ENCODE measurements around the gene FBXW5. TPM values are rescaled to one million over a fixed set of nuclear protein-coding genes. Genes with fewer than 3 reads are reported as not detected.

FBXW5 gene
- total and polyA plus RNA-seq, 2 experiments from 2014 or later: 27.0 to 111 TPM

GRCh38 chr9:136969774-136970173 lies 25.2 kb upstream of the FBXW5 start:
- no peaks in the 10 kb centered on the region for H3F3A ChIP-seq (replicated peaks; ENCODE audit: low read depth)
- DNase-seq (ENCODE audit: low spot score) (no peak), ATAC-seq (no peak)
- no peak overlapping the region for H3K27ac ChIP-seq (ENCODE audit: low read depth)
- no peak overlapping the region for H3K4me3 ChIP-seq
- H3K27me3 ChIP-seq (ENCODE audit: insufficient read depth): no peaks in the 10 kb centered on the region
- peaks cover 5% of the 10 kb centered on the region for H3K27me3 Mint-ChIP-seq (ENCODE audit: insufficient read depth, low read depth, poor library complexity)
- H3K4me2 ChIP-seq: no peak overlapping the region
- peaks cover 9% of the 10 kb centered on the region for H3K4me1 Mint-ChIP-seq
- no peak overlapping the region for H3K27ac Mint-ChIP-seq
- H4K20me1 ChIP-seq (replicated peaks; ENCODE audit: insufficient read depth): no peaks in the 10 kb centered on the region
- no peaks in the 10 kb centered on the region for H3K36me3 ChIP-seq (ENCODE audit: insufficient read depth)
- no peaks in the 10 kb centered on the region for H3K36me3 Mint-ChIP-seq (ENCODE audit: low read depth)
- H3K4me1 ChIP-seq (ENCODE audit: insufficient read depth): peaks cover 9% of the 10 kb centered on the region
- no peak overlapping the region for H3K4me3 Mint-ChIP-seq
- H2AFZ ChIP-seq: no peak overlapping the region
- TF ChIP-seq STAT1 (IDR thresholded peaks at IDR 0.05; ENCODE audit: unreplicated experiment): no peak
- TF ChIP-seq EZH2 (IDR thresholded peaks at IDR 0.05; ENCODE audit: low read depth, unreplicated experiment): no peak
- no peak for TF ChIP-seq ZNF462 (CRISPR knock-in tag; IDR thresholded peaks at IDR 0.05)
- no peak for TF ChIP-seq EZH2phosphoT487 (IDR thresholded peaks at IDR 0.05; ENCODE audit: unreplicated experiment)
- no peak for TF ChIP-seq CTCF (conservative IDR thresholded peaks at IDR 0.05; ENCODE audit: low read depth in 2 of 2)
- TF ChIP-seq JUNB (IDR thresholded peaks at IDR 0.05; ENCODE audit: unreplicated experiment): no peak
- TF ChIP-seq ETS1 (IDR thresholded peaks at IDR 0.05): no peak
- no peak for TF ChIP-seq ZNF114 (CRISPR knock-in tag; IDR thresholded peaks at IDR 0.05)
- TF ChIP-seq ZNF331 (CRISPR knock-in tag; IDR thresholded peaks at IDR 0.05; ENCODE audit: low read depth): no peak
- TF ChIP-seq CREB1 (CRISPR knock-in tag; IDR thresholded peaks at IDR 0.05; ENCODE audit: low read depth): no peak
- no peak for TF ChIP-seq POLR2AphosphoS5 (IDR thresholded peaks at IDR 0.05; ENCODE audit: low read depth)
- H3K79me2 ChIP-seq (replicated peaks; ENCODE audit: insufficient read depth): no peaks in the 10 kb centered on the region
- H3K9me2 ChIP-seq (ENCODE audit: insufficient read depth): no peaks in the 10 kb centered on the region
- H3K9me3 Mint-ChIP-seq: no peaks in the 10 kb centered on the region; the same call in 2 of the 3 replicates
